ENCODE data around the gene SORBS2.

SORBS2 gene

DNA sequence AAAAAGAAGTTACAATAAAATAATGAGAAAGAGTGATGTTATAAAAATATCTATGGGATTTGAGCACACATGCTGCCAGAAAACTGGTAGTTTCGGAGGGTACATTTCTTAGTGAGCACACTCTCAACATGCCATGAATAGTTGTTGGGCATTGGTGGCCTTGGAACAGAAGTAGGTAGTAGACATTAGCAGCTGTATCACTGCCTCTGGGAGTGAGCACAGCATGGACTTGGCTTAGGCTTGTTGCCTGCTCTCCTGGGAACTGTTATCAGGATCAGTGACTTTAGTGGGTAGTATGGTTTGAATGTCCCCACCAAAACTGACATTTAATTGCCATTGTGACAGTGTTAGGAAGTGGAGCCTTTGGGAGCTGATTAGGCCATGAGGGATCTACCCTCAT, 263.4 kb downstream of the SORBS2 start:
- H3K36me3 Mint-ChIP-seq (ENCODE audit: low read depth), result no peaks in the 10 kb centered on the region
- no peaks in the 10 kb centered on the region for H3K27me3 Mint-ChIP-seq (ENCODE audit: low read depth, poor library complexity)
- no peak overlapping the region for H3K27ac Mint-ChIP-seq
- peaks cover 4% of the 10 kb centered on the region for H3K4me1 Mint-ChIP-seq
- no peak overlapping the region for H3K4me3 Mint-ChIP-seq
- H3K9me3 Mint-ChIP-seq, result peaks cover 5% of the 10 kb centered on the region
- DNase-seq, result no peak
- TF ChIP-seq, protein P1, sequence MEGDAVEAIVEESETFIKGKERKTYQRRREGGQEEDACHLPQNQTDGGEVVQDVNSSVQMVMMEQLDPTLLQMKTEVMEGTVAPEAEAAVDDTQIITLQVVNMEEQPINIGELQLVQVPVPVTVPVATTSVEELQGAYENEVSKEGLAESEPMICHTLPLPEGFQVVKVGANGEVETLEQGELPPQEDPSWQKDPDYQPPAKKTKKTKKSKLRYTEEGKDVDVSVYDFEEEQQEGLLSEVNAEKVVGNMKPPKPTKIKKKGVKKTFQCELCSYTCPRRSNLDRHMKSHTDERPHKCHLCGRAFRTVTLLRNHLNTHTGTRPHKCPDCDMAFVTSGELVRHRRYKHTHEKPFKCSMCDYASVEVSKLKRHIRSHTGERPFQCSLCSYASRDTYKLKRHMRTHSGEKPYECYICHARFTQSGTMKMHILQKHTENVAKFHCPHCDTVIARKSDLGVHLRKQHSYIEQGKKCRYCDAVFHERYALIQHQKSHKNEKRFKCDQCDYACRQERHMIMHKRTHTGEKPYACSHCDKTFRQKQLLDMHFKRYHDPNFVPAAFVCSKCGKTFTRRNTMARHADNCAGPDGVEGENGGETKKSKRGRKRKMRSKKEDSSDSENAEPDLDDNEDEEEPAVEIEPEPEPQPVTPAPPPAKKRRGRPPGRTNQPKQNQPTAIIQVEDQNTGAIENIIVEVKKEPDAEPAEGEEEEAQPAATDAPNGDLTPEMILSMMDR (IDR thresholded peaks at IDR 0.05), result no peak

DNA sequence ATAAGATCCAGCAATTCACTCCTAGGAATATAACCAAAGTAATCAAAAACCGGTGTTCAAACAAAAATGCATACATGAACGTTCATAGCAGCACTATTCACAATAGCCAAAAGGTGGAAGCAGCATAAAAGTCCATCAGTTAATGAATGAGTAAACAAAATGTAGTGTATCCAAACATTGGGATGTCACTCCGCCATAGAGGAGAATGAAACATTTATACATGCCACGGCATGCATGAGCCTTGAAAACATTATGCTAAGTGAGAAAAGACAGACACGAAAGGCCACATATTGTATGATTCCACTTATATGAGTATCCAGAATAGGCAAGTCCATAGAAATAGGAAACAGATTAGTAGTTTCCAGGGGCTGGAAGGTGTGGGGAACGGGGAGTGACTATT, 265.7 kb downstream of the SORBS2 start:
- peaks cover 14% of the 10 kb centered on the region for H3K4me1 Mint-ChIP-seq
- TF ChIP-seq, protein P1 (IDR thresholded peaks at IDR 0.05), result no peak

DNA sequence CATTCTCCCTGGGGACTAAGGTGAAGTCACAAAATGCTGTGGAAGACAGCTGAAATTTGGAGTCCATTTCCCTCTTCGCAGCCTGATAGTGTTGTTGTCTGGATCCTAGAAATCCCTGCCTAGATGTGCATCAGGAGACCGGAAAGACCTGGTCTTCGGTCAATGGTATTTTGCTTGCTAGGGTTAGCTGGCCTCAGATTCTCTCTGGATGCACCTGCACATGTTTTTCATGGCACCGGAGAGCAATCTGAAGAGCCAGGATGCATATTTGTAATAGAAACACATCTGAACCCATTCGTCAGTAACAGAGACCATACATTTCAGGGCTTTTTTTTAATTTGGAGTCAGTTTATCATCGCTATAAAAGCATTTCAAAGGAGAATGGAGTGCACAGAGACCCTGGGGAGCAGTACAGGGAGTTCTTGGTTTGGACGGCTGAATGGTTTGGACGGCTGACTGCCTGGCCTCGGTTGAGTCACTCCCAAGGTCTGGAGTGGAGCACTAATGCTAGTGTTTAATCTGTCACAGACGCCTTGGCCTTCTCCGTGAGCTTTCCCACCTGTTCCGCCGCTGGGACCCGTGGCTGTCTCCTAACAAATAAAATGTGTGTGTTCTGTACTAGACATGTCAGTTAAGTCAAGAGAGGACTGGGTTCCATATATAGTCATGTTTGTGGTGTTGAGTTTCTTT, 269.2 kb downstream of the SORBS2 start:
- H3K9me3 Mint-ChIP-seq, result no peaks in the 10 kb centered on the region
- TF ChIP-seq, protein P1 (IDR thresholded peaks at IDR 0.05), result no peak

More for the DNA sequence above, 265.7 kb downstream of the SORBS2 start:
- no peak overlapping the region for H3K27ac Mint-ChIP-seq
- H3K9me3 Mint-ChIP-seq, result peaks cover 5% of the 10 kb centered on the region
- no peak for DNase-seq
- no peaks in the 10 kb centered on the region for H3K36me3 Mint-ChIP-seq (ENCODE audit: low read depth)
- H3K27me3 Mint-ChIP-seq (ENCODE audit: low read depth, poor library complexity), result peaks cover 13% of the 10 kb centered on the region
- no peak overlapping the region for H3K4me3 Mint-ChIP-seq

DNA sequence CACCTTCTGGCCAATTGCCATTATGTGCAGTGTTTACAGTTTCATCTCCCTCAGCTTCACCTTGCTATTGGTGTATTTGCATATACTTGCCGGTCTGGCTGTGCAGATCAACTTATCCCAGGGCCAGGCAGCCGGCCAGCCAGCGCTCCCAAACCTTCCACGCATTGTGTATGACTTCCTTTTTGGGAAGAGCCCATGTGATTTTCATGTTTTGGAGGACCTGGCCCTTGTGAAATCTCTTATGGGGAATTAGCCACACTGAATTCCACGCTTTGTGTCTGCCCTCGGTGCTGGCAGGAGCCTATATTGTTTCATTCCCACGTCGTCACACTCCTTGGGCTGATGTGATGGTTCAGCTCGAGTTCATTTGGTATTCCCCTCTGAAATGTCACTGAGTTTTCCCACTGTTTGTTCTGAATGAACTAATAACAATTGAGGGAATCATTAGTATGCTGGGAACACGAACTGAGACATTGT, 270.7 kb downstream of the SORBS2 start:
- peaks cover 12% of the 10 kb centered on the region for H3K4me1 Mint-ChIP-seq
- TF ChIP-seq, protein P1 (IDR thresholded peaks at IDR 0.05), result no peak
- DNase-seq, result no peak
- H3K27ac Mint-ChIP-seq, result no peak overlapping the region
- H3K4me3 Mint-ChIP-seq, result no peak overlapping the region
- peaks cover 13% of the 10 kb centered on the region for H3K27me3 Mint-ChIP-seq (ENCODE audit: low read depth, poor library complexity)
- no peaks in the 10 kb centered on the region for H3K36me3 Mint-ChIP-seq (ENCODE audit: low read depth)
- H3K9me3 Mint-ChIP-seq, result no peaks in the 10 kb centered on the region

More for the DNA sequence above, 269.2 kb downstream of the SORBS2 start:
- Mint-ChIP-seq H3K4me3 (no peak overlapping the region), H3K27ac (no peak overlapping the region), H3K27me3 (ENCODE audit: low read depth, poor library complexity) (peaks cover 13% of the 10 kb centered on the region), H3K4me1 (peaks cover 12% of the 10 kb centered on the region), H3K36me3 (ENCODE audit: low read depth) (no peaks in the 10 kb centered on the region)
- peak; percentile 12 for DNase-seq

DNA sequence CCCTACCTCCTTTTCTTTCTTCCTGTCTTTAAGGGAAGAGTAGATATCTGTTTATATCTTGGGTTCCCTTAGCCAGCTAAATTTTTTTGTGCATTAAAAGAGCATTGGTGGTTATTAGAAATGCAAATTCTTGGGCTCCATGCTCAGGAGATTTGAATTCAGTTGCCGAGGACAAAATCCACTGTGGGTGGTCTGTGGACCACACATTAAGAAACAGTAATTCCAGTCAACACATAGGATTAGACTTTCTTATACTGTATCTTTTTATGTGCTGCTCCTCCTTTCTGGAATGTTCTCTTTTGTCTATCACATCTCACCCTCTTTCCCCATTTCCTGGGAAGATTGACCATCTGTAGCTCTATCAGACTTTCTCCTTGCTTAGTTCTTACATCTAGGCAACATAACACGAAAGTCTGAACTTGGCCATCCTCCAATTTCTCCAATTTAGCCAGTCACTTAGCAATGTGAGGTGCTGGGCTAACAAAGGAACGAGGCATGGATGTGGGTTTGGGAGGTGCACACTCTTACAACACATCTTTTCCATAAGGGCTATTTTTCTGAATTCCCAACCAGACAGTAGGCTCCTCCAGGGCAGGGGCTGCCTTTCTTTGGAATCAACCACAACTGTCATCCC, 271.4 kb downstream of the SORBS2 start:
- Mint-ChIP-seq H3K4me3 (no peak overlapping the region), H3K9me3 (no peaks in the 10 kb centered on the region), H3K4me1 (peaks cover 16% of the 10 kb centered on the region), H3K27me3 (ENCODE audit: low read depth, poor library complexity) (peaks cover 13% of the 10 kb centered on the region), H3K27ac (no peak overlapping the region), H3K36me3 (ENCODE audit: low read depth) (no peaks in the 10 kb centered on the region)
- no peak for DNase-seq
- TF ChIP-seq, protein P1 (IDR thresholded peaks at IDR 0.05), result no peak

All from nephron progenitor cell (in vitro differentiated cells).